ENCODE results near the gene SLC35F3. TPM values are rescaled to one million over a fixed set of nuclear protein-coding genes. Genes with fewer than 3 reads are reported as not detected.

SLC35F3 gene
- total and polyA plus RNA-seq, 2 experiments from 2014 or later: 1.0 to 3.2 TPM

DNA sequence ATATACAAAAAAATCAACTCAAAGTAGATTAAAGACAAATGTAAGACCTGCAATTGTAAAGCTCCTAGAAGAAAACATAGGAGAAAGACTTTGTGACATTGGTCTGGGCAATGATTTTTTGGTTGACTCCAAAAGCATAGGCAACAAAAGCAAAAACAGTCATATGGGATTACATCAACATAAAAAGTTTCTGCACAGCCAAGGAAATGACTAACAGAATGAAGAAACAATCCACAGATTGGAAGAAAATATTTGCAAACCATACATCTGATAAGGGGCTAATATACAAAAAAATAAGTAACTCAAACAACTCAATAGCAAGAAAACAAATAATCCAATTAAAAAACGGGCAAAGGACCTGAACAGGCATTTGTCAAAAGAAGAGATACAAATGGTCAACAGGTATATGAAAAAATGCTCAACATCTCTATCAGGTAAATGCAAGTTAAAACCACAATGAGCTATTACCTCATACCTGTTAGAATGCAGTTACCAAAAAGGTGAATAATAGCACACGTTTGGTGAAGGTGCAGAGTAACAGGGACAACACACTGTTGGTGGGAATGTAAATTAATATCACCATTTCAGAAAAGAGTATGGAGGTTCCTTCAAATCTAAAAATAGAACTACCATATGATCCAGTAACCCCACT lies 295.1 kb downstream of the SLC35F3 start (continued):
- TF ChIP-seq, protein P1, sequence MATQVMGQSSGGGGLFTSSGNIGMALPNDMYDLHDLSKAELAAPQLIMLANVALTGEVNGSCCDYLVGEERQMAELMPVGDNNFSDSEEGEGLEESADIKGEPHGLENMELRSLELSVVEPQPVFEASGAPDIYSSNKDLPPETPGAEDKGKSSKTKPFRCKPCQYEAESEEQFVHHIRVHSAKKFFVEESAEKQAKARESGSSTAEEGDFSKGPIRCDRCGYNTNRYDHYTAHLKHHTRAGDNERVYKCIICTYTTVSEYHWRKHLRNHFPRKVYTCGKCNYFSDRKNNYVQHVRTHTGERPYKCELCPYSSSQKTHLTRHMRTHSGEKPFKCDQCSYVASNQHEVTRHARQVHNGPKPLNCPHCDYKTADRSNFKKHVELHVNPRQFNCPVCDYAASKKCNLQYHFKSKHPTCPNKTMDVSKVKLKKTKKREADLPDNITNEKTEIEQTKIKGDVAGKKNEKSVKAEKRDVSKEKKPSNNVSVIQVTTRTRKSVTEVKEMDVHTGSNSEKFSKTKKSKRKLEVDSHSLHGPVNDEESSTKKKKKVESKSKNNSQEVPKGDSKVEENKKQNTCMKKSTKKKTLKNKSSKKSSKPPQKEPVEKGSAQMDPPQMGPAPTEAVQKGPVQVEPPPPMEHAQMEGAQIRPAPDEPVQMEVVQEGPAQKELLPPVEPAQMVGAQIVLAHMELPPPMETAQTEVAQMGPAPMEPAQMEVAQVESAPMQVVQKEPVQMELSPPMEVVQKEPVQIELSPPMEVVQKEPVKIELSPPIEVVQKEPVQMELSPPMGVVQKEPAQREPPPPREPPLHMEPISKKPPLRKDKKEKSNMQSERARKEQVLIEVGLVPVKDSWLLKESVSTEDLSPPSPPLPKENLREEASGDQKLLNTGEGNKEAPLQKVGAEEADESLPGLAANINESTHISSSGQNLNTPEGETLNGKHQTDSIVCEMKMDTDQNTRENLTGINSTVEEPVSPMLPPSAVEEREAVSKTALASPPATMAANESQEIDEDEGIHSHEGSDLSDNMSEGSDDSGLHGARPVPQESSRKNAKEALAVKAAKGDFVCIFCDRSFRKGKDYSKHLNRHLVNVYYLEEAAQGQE (IDR thresholded peaks at IDR 0.05; ENCODE audit: unreplicated experiment): no peak

DNA sequence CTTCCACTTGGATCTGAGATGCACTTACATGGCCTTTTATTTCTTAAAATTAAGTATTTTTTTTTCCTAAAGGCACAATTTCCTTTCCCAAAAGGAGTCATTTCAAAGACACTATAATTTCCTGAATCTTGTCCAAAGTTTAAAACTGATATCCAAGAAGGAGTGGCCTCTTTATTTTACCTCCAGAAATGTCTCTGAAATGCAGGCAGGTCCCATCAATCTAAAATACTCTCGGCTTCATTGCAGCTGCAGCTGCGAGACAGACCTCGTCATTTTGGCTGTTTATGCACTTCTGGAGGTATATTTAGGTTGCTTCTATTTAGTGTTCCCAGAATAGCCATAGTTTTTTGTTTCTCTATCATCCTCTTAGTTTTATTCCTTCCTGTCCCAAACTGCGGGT lies 296.1 kb downstream of the SLC35F3 start:
- TF ChIP-seq ZNF331 (CRISPR knock-in tag; IDR thresholded peaks at IDR 0.05; ENCODE audit: low read depth) (no peak), EZH2phosphoT487 (IDR thresholded peaks at IDR 0.05; ENCODE audit: unreplicated experiment) (no peak), NANOG (IDR thresholded peaks at IDR 0.05; ENCODE audit: borderline replicate concordance) (no peak), EZH2 (IDR thresholded peaks at IDR 0.05; ENCODE audit: low read depth, unreplicated experiment) (no peak)
- TF ChIP-seq, protein P2, sequence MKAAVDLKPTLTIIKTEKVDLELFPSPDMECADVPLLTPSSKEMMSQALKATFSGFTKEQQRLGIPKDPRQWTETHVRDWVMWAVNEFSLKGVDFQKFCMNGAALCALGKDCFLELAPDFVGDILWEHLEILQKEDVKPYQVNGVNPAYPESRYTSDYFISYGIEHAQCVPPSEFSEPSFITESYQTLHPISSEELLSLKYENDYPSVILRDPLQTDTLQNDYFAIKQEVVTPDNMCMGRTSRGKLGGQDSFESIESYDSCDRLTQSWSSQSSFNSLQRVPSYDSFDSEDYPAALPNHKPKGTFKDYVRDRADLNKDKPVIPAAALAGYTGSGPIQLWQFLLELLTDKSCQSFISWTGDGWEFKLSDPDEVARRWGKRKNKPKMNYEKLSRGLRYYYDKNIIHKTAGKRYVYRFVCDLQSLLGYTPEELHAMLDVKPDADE (IDR thresholded peaks at IDR 0.05): no peak
- TF ChIP-seq, protein P1 (IDR thresholded peaks at IDR 0.05; ENCODE audit: unreplicated experiment): no peak
- H3K27me3 Mint-ChIP-seq (ENCODE audit: insufficient read depth, low read depth, poor library complexity): no peaks in the 10 kb centered on the region
- H3K4me3 Mint-ChIP-seq: no peak overlapping the region
- ATAC-seq: no peak
- Histone ChIP-seq H3K36me3 (ENCODE audit: insufficient read depth) (no peaks in the 10 kb centered on the region), H3K27ac (ENCODE audit: low read depth) (no peak overlapping the region), H3K79me2 (replicated peaks; ENCODE audit: insufficient read depth) (no peaks in the 10 kb centered on the region), H3K4me3 (no peak overlapping the region), H3F3A (replicated peaks; ENCODE audit: low read depth) (no peaks in the 10 kb centered on the region), H3K4me1 (ENCODE audit: insufficient read depth) (no peaks in the 10 kb centered on the region), H3K27me3 (ENCODE audit: insufficient read depth) (no peaks in the 10 kb centered on the region), H3K9me2 (ENCODE audit: insufficient read depth) (no peaks in the 10 kb centered on the region; the same call in 1 of the 2 replicates), H4K20me1 (replicated peaks; ENCODE audit: insufficient read depth) (no peaks in the 10 kb centered on the region), H3K4me2 (no peak overlapping the region), H2AFZ (no peak overlapping the region)
- no peaks in the 10 kb centered on the region for H3K9me3 Mint-ChIP-seq
- DNase-seq (ENCODE audit: low spot score): no peak
- no peaks in the 10 kb centered on the region for H3K36me3 Mint-ChIP-seq (ENCODE audit: low read depth)
- no peak overlapping the region for H3K27ac Mint-ChIP-seq
- no peaks in the 10 kb centered on the region for H3K4me1 Mint-ChIP-seq
